ENCODE data around the gene HAPSTR1.

DNA sequence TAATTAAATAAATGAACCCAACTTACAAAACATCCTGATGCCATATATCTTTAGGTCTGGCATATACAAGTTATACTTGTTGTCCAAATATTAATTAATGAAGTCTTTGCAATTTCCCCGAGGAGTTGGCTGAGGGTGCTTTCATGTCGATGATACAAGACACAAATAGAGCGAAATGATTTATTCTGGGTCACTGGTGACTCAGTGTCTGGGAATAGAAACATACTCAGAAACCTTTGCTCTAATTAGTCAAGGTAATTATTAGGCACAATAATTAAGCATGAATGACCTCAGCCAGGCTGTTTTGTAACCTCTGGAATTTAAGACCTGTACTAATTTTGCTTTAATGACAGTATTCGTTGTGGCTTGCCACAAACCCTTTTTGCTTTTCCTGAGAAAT, 37.0 kb upstream of the HAPSTR1 start:
- TF ChIP-seq, protein P1, sequence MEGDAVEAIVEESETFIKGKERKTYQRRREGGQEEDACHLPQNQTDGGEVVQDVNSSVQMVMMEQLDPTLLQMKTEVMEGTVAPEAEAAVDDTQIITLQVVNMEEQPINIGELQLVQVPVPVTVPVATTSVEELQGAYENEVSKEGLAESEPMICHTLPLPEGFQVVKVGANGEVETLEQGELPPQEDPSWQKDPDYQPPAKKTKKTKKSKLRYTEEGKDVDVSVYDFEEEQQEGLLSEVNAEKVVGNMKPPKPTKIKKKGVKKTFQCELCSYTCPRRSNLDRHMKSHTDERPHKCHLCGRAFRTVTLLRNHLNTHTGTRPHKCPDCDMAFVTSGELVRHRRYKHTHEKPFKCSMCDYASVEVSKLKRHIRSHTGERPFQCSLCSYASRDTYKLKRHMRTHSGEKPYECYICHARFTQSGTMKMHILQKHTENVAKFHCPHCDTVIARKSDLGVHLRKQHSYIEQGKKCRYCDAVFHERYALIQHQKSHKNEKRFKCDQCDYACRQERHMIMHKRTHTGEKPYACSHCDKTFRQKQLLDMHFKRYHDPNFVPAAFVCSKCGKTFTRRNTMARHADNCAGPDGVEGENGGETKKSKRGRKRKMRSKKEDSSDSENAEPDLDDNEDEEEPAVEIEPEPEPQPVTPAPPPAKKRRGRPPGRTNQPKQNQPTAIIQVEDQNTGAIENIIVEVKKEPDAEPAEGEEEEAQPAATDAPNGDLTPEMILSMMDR (IDR thresholded peaks at IDR 0.05): no peak
- TF ChIP-seq POLR2A (IDR thresholded peaks at IDR 0.05): no peak

Measured in heart left ventricle (tissue), 13 donors.